Gastrocnemius medialis (tissue), 4 donors: ENCODE data around the gene STK17A. TPM values are rescaled to one million over a fixed set of nuclear protein-coding genes. Genes with fewer than 3 reads are reported as not detected.

ENCODE experiments used
- ATAC-seq, 2 donors: fragments of 150-250 bp; one replicate each; pipeline ENCODE4 v1.9.1; 2016
- DNase-seq, 2 donors: peaks; one replicate each; pipeline ENCODE4 v3.0.0-alpha.2; 2019
- H3K27ac ChIP-seq, 4 donors: fragments of 200-600 bp; sonication (generic); 1 replicate in 1 of 4; 2 replicates in 3 of 4; pipeline ENCODE4 v1.5.1; 2016 to 2018; ENCODE audit warnings: mild to moderate bottlenecking in 2 of 4, moderate library complexity in 1 of 4
- H3K27me3 ChIP-seq, 3 donors: fragments of 200-600 bp; sonication (generic) in 2 of 3; 1 replicate in 1 of 3; 2 replicates in 2 of 3; pipeline versions ENCODE4 v1.5.1 to v1.6.0; 2016 to 2019; ENCODE audit warnings: mild to moderate bottlenecking in 1 of 3, moderate library complexity in 1 of 3
- H3K36me3 ChIP-seq, 2 donors: fragments of 200-600 bp; sonication (generic) in 1 of 2; one replicate each; pipeline ENCODE4 v1.5.1; 2017 to 2018
- H3K4me1 ChIP-seq, 2 donors: fragments of 200-600 bp; sonication (generic) in 1 of 2; one replicate each; pipeline ENCODE4 v1.5.1; 2016 to 2017; ENCODE audit warnings: mild to moderate bottlenecking in 2 of 2
- H3K4me3 ChIP-seq, 4 donors: fragments of 200-600 bp; sonication (generic) in 3 of 4; 1 replicate in 1 of 4; 2 replicates in 3 of 4; pipeline ENCODE4 v1.5.1; 2016 to 2019; ENCODE audit warnings: mild to moderate bottlenecking in 2 of 4
- H3K9me3 ChIP-seq, 3 donors: fragments of 200-600 bp; sonication (generic) in 2 of 3; 1 replicate in 1 of 3; 2 replicates in 2 of 3; pipeline ENCODE4 v1.5.1; 2016 to 2019
- POLR2A ChIP-seq, 2 donors: fragments of 450-650 bp; IDR thresholded peaks; one replicate each; pipeline ENCODE4 v1.6.1; 2017; ENCODE audit warnings: antibody characterized with exemption in 2 of 2, mild to moderate bottlenecking in 2 of 2, moderate library complexity in 2 of 2
- in situ Hi-C, 4 donors: fragments of 200-750 bp; cut with MboI; loops; one replicate each; pipeline versions ENCODE4 v1.15.0 to v1.8.0; 2017; ENCODE audit warnings: low sequenced_read_pairs in 4 of 4
- intact Hi-C: fragments of 100-400 bp; cut with DNase I; formaldehyde crosslinking; loops from one replicate; pipeline ENCODE4 v1.15.1; 2023; ENCODE audit warnings: low total_unique reads
- total RNA-seq, 4 donors: library from RNA; depleted of rRNA; stranded (reverse); fragments of >200 nt; gene quantifications; one replicate each; pipeline versions ENCODE4 v1.1.0 to v1.2.3, GENCODE V29; 2016
- TF ChIP-seq, protein P1 (sequence below), 5 experiments: fragments of 450-650 bp in 3 of 5; fragments of 200-600 bp in 2 of 5; sonication (generic) in 2 of 5; IDR thresholded peaks in 4 of 5; conservative IDR thresholded peaks in 1 of 5; 1 replicate in 4 of 5; 2 replicates in 1 of 5; pipeline ENCODE4 v1.5.1; 2016 to 2019; ENCODE audit warnings: antibody characterized with exemption in 5 of 5, mild to moderate bottlenecking in 3 of 5, moderate library complexity in 3 of 5

The STK17A gene
- total RNA-seq, 4 donors from 2014 or later, result 19.7 to 22.3 (median 21.4) TPM

DNA sequence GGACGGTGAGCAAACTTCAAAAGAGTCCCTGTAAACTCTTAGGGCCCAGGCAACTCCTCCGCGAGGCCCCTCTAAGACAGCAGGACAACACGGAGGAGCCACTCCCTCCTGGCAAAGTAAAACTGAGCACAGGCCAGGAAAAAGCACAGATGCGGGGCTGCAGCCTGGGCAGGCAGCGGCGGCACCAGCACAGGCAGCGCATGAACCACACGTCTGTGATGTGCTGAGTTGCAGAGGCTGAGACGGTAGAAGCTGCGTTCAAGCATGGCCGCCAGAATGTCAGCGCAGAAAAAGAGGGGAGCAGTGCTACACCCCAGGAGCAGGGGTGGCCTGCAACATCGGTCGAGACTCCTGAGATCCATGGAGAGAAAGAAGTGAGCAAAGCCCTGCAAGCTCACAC is 46.1 kb upstream of the STK17A start:
- H3K27me3 ChIP-seq, result no peaks in the 10 kb centered on the region
- no peaks in the 10 kb centered on the region for H3K9me3 ChIP-seq
- TF ChIP-seq POLR2A (IDR thresholded peaks at IDR 0.05), result no peak
- TF ChIP-seq, protein P1, sequence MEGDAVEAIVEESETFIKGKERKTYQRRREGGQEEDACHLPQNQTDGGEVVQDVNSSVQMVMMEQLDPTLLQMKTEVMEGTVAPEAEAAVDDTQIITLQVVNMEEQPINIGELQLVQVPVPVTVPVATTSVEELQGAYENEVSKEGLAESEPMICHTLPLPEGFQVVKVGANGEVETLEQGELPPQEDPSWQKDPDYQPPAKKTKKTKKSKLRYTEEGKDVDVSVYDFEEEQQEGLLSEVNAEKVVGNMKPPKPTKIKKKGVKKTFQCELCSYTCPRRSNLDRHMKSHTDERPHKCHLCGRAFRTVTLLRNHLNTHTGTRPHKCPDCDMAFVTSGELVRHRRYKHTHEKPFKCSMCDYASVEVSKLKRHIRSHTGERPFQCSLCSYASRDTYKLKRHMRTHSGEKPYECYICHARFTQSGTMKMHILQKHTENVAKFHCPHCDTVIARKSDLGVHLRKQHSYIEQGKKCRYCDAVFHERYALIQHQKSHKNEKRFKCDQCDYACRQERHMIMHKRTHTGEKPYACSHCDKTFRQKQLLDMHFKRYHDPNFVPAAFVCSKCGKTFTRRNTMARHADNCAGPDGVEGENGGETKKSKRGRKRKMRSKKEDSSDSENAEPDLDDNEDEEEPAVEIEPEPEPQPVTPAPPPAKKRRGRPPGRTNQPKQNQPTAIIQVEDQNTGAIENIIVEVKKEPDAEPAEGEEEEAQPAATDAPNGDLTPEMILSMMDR (IDR thresholded peaks at IDR 0.05 in 4 of 5, conservative IDR thresholded peaks at IDR 0.05 in 1 of 5), result no peak
- H3K4me3 ChIP-seq, result no peak overlapping the region
- no peak overlapping the region for H3K27ac ChIP-seq
- ATAC-seq (no peak), DNase-seq (no peak)
- no peaks in the 10 kb centered on the region for H3K36me3 ChIP-seq
- H3K4me1 ChIP-seq, result no peaks in the 10 kb centered on the region
- in situ Hi-C loops, result no loop called here
- intact Hi-C loops, result no loop called here

GRCh38 chr7:43537765-43538403 is 45.0 kb upstream of the STK17A start:
- H3K36me3 ChIP-seq, result no peaks in the 10 kb centered on the region
- no peak overlapping the region for H3K27ac ChIP-seq
- no peaks in the 10 kb centered on the region for H3K27me3 ChIP-seq
- no peaks in the 10 kb centered on the region for H3K9me3 ChIP-seq
- ATAC-seq, result no peak
- DNase-seq, result no peak
- intact Hi-C loops (no loop called here), in situ Hi-C loops (no loop called here)
- no peak for TF ChIP-seq POLR2A (IDR thresholded peaks at IDR 0.05)
- TF ChIP-seq, protein P1 (IDR thresholded peaks at IDR 0.05 in 4 of 5, conservative IDR thresholded peaks at IDR 0.05 in 1 of 5), result no peak
- no peak overlapping the region for H3K4me3 ChIP-seq
- no peaks in the 10 kb centered on the region for H3K4me1 ChIP-seq

DNA sequence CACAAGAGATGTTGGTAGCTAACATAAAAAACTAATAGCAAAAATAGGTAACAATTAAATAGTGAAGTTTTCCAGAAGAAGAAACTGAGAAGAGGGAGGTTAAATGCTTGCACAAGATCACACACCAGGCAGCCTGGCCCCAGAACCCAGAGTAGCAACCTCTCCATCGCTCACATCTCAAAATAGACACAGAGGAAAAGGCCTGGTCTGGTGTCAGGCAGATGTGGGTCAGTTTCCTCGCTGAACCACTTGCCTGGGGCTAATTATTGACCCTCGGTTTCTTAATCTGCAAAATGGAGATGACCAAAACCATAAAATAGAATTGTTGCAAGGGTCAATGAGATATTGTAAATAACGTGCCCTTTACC is 44.5 kb upstream of the STK17A start:
- no peak overlapping the region for H3K4me3 ChIP-seq
- no peak overlapping the region for H3K27ac ChIP-seq
- intact Hi-C loops, result no loop called here
- in situ Hi-C loops, result no loop called here
- no peaks in the 10 kb centered on the region for H3K9me3 ChIP-seq
- no peaks in the 10 kb centered on the region for H3K27me3 ChIP-seq
- no peak for TF ChIP-seq POLR2A (IDR thresholded peaks at IDR 0.05)
- TF ChIP-seq, protein P1 (IDR thresholded peaks at IDR 0.05 in 4 of 5, conservative IDR thresholded peaks at IDR 0.05 in 1 of 5), result no peak
- no peaks in the 10 kb centered on the region for H3K4me1 ChIP-seq
- H3K36me3 ChIP-seq, result no peaks in the 10 kb centered on the region
- DNase-seq (no peak), ATAC-seq (no peak)

DNA sequence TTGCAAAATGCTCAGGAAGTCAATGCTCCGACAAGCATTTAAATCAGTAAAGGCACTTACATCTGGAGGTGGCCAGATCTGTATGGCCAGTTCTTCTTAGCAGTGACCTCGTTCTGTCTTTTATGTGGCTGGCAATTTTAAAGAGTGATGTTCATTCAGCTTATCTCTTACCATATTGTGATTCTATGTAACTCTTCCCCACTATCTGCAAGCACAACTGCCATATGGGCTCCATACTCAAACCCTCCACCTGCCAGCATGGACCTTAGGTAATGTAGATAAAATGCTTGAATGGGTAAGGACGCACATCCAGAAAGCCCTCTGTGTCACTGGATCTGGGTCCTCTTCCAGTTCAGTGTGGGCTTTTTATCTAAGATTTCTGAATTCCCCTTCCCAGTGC is 42.4 kb upstream of the STK17A start:
- DNase-seq (no peak), ATAC-seq (no peak)
- intact Hi-C loops, result loop anchor here (2.0 kb wide), 1 partner anchor 52 kb away; no protein-coding TSS in a partner anchor
- no peaks in the 10 kb centered on the region for H3K36me3 ChIP-seq
- no peaks in the 10 kb centered on the region for H3K4me1 ChIP-seq
- no peak overlapping the region for H3K4me3 ChIP-seq
- no peaks in the 10 kb centered on the region for H3K9me3 ChIP-seq
- H3K27ac ChIP-seq, result no peak overlapping the region
- H3K27me3 ChIP-seq, result no peaks in the 10 kb centered on the region
- in situ Hi-C loops, result no loop called here
- TF ChIP-seq POLR2A (IDR thresholded peaks at IDR 0.05), result no peak
- TF ChIP-seq, protein P1 (IDR thresholded peaks at IDR 0.05 in 4 of 5, conservative IDR thresholded peaks at IDR 0.05 in 1 of 5), result no peak

- DNase-seq (no peak), ATAC-seq (no peak)
- H3K4me1 ChIP-seq, result no peaks in the 10 kb centered on the region
- intact Hi-C loops, result no loop called here
- no peaks in the 10 kb centered on the region for H3K36me3 ChIP-seq
- TF ChIP-seq, protein P1 (IDR thresholded peaks at IDR 0.05 in 4 of 5, conservative IDR thresholded peaks at IDR 0.05 in 1 of 5), result no peak
- TF ChIP-seq POLR2A (IDR thresholded peaks at IDR 0.05), result no peak
- H3K9me3 ChIP-seq, result no peaks in the 10 kb centered on the region
- no peaks in the 10 kb centered on the region for H3K27me3 ChIP-seq
- in situ Hi-C loops, result no loop called here
- H3K4me3 ChIP-seq, result no peak overlapping the region
- H3K27ac ChIP-seq, result no peak overlapping the region
These were observed 40.2 kb upstream of the STK17A start for GRCh38 chr7:43542716-43543115.
